ENCODE measurements around the gene KRT1.

The KRT1 gene

GRCh38 chr12:52699960-52700359, 19.8 kb upstream of the KRT1 start:
- no peak overlapping the region for H3K4me3 ChIP-seq (ENCODE audit: low read depth, low read length)
- TF ChIP-seq, protein P1, sequence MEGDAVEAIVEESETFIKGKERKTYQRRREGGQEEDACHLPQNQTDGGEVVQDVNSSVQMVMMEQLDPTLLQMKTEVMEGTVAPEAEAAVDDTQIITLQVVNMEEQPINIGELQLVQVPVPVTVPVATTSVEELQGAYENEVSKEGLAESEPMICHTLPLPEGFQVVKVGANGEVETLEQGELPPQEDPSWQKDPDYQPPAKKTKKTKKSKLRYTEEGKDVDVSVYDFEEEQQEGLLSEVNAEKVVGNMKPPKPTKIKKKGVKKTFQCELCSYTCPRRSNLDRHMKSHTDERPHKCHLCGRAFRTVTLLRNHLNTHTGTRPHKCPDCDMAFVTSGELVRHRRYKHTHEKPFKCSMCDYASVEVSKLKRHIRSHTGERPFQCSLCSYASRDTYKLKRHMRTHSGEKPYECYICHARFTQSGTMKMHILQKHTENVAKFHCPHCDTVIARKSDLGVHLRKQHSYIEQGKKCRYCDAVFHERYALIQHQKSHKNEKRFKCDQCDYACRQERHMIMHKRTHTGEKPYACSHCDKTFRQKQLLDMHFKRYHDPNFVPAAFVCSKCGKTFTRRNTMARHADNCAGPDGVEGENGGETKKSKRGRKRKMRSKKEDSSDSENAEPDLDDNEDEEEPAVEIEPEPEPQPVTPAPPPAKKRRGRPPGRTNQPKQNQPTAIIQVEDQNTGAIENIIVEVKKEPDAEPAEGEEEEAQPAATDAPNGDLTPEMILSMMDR (IDR thresholded peaks at IDR 0.05; ENCODE audit: control insufficient read depth, extremely low read depth, insufficient read depth), result no peak
- no peak for DNase-seq (ENCODE audit: low read depth)

GRCh38 chr12:52699373-52699772, 19.2 kb upstream of the KRT1 start:
- no peak overlapping the region for H3K4me3 ChIP-seq (ENCODE audit: low read depth, low read length)
- no peak for DNase-seq (ENCODE audit: low read depth)
- TF ChIP-seq, protein P1 (IDR thresholded peaks at IDR 0.05; ENCODE audit: control insufficient read depth, extremely low read depth, insufficient read depth), result no peak

- TF ChIP-seq, protein P1 (IDR thresholded peaks at IDR 0.05; ENCODE audit: control insufficient read depth, extremely low read depth, insufficient read depth), result no peak
- no peak for DNase-seq (ENCODE audit: low read depth)
Measured at GRCh38 chr12:52698651-52699340, 18.6 kb upstream of the KRT1 start.

GRCh38 chr12:52697058-52697582, 16.9 kb upstream of the KRT1 start:
- TF ChIP-seq, protein P1 (IDR thresholded peaks at IDR 0.05; ENCODE audit: control insufficient read depth, extremely low read depth, insufficient read depth), result 0 out of 2 replicates have a peak, but pooled peaks have one; percentile 12
- no peak for DNase-seq (ENCODE audit: low read depth)
- H3K4me3 ChIP-seq (ENCODE audit: low read depth, low read length), result no peak overlapping the region

More at GRCh38 chr12:52698651-52699340, 18.6 kb upstream of the KRT1 start:
- H3K4me3 ChIP-seq (ENCODE audit: low read depth, low read length), result no peak overlapping the region

DNA sequence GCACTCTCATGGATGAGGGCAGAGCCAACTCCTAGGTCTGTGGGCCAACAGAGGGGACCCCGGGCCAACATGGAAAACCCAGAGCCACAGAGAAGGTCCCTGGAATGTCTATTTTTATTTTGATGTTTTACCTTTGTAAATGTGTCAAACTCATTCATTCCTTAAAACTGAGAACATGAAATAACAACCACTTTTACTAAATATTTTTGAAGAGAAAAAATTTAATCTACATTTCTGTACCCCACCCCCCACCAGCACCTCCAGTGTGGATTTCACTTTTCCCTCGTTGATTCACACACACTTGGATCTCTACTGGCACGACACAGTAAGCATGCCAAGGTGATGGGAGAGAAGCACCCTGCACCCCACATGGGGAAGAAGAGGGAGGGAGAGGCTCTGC, 16.4 kb upstream of the KRT1 start:
- no peak overlapping the region for H3K4me3 ChIP-seq (ENCODE audit: low read depth, low read length)
- no peak for DNase-seq (ENCODE audit: low read depth)
- TF ChIP-seq, protein P1 (IDR thresholded peaks at IDR 0.05; ENCODE audit: control insufficient read depth, extremely low read depth, insufficient read depth), result no peak

DNA sequence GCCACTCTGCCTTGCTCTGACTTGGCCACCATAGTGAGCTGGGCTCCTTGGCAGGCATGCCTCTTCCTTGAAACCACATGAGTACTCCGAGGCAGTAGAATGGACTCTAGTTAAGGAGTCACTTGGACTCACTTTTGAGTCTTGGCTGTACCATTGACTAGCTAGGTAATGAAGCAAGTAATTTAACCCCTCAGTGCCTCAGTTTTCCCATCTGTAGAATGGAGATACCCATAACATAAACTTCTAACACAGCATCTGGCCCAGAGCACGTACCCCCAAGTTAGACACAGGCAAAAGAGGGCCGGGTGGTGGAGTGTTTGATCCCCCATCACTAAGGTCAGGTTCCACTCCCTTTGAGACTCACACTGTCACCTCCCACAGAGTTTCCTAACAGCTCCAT, 14.8 kb upstream of the KRT1 start:
- no peak for DNase-seq (ENCODE audit: low read depth)
- TF ChIP-seq, protein P1 (IDR thresholded peaks at IDR 0.05; ENCODE audit: control insufficient read depth, extremely low read depth, insufficient read depth), result no peak
- H3K4me3 ChIP-seq (ENCODE audit: low read depth, low read length), result no peak overlapping the region

GRCh38 chr12:52694151-52694550, 13.9 kb upstream of the KRT1 start:
- TF ChIP-seq, protein P1 (IDR thresholded peaks at IDR 0.05; ENCODE audit: control insufficient read depth, extremely low read depth, insufficient read depth), result no peak
- no peak overlapping the region for H3K4me3 ChIP-seq (ENCODE audit: low read depth, low read length)
- no peak for DNase-seq (ENCODE audit: low read depth)

All from LNCaP clone FGC (cell line).